HG02642 (cell line): Measurements from ENCODE around the gene AKAP12.
"Not testable (repeated sequence)": the region's sequence is repeated elsewhere in the genome, so short reads cannot be mapped to it uniquely, and the experiment has no call there.

Experiments
- ATAC-seq: cut with Tn5 transposase; IDR thresholded peaks from one replicate; pipeline ENCODE4 v1.9.1; 2021; ENCODE audit warnings: mild to moderate bottlenecking; ENCODE audit not compliant: unreplicated experiment, poor library complexity

The AKAP12 gene

DNA sequence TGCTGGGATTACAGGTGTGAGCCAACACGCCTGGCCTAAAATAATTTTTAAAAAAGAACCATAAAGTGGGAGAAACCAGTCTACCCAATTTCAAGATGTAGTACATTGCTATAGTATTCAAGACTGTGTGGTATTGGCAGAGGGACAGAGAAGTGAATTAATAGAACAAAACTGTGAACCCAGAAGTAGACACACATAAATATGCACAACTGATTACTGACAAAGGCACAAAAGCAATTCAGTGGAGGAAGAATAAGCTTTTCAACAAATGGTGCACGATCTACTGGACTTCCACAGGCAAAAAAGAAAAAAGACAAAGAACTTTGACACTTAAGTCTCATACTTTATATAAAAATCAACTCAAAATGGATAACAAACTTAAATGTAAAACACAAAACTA is 136.1 kb downstream of the AKAP12 start:
- ATAC-seq: no peak

DNA sequence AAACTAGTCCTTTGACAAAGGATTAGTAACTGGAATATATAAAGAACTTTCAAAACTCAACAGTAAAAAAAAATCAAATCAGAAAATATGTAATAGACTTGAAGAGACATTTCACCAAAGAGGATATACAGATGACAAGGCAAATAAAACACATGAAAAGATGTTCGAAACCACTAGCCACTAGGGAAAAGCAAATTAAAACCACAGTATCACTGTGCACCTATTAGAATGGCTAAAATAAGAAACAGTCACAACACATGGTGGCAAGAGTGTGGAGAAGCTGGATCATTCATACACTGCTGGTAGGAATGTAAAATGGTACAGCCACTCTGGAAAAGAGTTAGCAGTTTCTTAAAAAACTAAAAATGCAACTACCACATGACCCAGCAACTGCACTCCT is 136.7 kb downstream of the AKAP12 start:
- ATAC-seq: peak; percentile 36

DNA sequence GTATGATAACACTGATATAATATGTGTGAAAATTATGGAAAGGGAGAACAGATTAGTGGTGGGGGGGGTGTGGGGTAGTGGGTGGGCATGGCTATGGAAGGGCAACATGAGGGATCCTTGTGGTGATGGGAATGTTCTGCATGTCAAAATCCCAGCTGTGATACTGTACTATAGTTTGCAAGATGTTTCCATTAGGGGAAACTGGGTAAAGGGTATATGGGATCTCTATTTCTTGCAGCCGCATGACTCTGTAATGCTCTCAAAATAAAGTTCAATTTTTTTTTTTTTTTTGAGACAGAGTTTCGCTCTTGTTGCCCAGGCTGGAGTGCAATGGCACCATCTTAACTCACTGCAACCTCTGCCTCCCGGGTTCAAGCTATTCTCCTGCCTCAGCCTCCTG is 137.3 kb downstream of the AKAP12 start:
- ATAC-seq: no peak

DNA sequence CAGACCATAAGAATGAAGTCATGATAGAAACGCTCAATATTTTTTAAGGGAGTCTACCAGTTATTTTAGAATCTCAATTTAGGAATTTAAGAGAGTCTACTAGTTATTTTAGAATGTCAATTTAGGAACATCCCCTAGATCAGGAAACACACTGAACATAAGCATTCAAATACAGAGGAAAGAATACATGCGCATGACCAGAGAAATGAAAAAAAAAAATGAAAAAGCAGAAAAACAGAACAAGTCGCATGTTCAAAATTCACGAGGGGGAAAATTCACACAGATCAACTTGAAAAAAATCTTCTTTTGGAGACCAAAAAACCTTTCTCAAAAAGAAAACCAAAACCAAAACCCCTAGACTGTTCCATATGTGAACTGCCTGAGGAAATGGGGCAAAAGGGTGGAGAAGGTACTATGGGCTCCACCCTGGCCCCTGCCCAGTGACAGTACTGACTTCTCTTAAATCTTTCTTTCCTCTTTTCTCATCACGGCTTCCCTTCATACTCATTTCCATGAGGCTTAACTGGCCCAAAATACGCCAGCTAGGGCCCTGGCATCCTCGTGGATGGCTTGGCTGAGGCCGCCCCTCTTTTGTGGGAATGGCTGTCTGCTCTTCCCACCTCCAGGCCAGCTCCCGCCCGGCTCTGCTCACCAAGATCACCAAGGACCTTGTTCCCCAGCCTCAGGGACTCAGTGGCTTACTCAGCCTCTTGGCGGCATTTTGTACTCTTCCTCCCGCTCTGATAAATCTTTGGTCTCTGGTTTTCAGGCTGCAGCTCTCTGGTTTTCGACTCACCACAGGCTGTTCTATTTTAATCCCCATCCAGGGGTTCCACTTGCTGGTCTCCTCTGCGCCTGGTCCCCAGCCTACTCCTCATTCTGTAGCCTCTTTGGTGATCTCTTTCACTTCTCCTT is 140.4 kb downstream of the AKAP12 start:
- peak; percentile 58 for ATAC-seq

DNA sequence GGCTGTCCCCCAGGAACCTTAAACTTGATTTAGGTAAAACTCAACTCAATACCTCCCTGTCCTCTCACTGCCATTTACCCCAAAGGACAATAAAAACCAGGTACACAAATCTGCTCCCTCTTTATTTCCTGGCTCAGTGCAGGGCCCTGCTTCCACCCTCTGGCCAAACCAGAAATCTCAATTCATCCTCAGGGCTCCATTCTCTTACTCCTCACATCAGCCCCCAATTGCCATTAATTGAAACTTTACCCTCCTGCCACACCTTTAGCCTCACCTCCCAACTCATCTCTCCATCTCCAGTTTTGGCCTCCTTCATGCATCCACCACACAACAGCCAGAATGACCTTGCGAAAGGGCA is 141.1 kb downstream of the AKAP12 start:
- ATAC-seq: peak; percentile 17

DNA sequence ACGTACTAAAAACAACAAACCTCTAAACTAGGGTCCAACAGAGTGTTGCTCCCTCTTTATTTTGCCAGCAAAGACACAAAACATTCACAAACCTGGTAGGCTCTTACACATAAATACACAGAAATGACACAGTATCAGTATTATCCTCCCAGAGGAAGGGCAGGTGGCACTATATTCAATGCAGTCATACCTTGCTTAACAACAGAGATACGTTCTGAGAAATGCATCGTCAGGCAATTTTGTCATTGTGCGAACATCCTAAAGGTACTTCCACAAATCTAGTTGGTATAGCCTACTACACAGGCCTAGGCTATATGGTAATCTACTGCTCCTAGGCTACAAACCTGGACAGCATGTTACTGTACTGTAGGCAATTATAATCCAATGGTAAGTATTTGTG is 142.0 kb downstream of the AKAP12 start:
- no peak for ATAC-seq

DNA sequence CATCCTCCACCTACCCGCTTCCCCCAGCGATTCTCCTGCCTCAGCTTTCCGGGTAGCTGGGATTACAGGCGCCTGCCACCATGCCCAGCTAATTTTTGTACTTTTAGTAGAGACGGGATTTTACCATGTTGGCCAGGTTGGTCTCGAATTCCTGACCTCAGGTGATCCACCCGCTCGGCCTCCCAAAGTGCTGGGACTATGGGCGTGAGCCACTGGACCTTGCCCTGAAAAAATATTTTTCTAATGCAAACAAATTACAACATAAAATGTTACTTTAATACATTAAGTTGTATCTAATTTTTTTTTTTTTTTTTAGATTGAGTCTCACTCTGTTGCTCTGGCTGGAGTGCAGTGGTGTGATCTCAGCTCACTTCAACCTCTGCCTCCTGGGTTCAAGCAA is 142.9 kb downstream of the AKAP12 start:
- not testable (repeated sequence) for ATAC-seq

DNA sequence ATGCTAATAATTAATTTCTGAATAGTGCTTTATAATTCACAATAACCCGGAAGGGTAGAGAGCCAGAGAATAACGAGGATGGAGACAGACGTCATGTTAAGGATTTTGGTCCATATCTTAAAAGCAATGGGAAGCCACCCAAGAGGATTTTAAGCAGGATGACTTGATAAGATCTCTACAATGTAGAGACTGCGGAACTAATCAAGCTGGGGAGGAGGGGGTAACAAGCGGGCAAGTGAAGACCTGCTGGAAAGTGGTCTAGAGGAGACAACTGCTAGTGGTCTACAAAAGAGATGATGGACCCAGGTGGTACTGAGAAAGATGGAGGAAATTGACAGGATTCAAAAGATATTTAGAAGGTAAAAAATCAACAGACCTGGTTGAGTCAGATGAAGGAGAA is 144.4 kb downstream of the AKAP12 start:
- ATAC-seq: no peak

DNA sequence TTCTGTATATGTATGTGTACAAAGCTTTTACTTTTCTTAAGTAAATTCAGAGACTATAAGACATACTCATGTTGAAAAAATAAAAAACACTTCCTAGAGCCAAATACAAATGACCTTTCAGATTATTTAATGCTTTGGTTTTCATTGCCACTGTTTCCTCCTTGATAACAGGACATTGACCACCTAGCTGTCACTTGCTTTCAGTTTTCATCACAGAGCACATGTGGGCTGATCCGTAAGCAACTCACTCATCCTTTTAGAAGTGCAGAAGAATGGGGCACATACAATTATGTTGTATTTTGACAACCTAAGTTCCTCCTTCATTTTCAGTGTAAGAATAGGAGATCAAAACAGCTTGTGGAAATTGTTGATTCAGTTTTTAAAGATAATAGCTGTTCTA is 145.4 kb downstream of the AKAP12 start:
- ATAC-seq: no peak

DNA sequence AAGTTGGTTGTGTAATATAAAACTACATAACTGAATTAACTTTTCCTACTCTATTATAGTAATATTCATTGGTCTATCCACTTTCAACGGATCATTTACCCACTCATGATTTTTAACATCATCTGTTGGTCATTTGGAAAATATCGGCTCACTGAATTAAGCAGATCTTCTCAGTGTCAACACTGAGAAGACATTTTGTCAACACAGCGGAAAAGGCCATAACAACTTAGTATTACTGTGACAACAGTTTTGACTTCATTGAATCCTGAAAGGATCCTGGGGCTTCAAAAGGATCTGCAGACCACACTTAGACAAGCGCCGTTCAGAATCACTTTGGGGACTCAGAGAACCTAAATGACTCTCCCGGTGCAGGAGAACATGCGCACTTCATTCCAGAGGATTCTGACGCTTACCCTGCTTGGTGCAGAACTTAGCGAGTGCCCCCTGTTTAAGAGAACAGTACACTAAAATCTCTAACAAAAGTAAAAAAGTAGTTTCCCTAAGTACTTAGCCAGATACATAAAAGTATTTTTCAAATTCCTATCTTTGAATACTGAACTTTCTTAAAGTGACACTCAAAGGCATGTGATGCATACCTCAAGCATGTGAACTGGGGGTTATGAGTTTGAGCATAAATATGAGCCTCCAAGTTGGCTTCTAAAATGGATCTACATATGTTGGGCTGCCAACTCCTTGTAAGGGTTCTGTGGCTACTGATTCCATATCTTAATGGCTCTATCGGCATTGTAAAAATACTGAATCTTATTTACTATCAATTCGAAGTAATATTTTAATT is 147.6 kb downstream of the AKAP12 start:
- no peak for ATAC-seq

DNA sequence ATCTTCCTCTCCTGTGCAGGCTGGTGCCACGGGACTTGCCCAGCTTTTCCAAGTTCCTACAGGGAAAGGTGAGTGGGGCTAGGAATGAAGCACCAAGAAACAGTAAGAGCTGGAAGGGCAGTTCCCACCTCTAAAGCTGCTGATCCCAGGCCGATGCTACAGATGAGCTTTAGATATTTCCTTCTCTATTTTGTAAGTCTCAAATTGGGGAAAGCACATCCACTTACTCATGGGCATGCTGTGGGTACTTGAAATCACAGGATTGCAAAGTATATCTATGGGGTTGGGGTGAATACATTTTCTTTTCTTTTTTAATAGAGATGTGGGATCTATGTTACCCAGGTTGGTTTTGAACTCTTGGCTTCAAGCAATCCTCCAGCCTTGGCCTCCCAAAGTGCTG is 148.5 kb downstream of the AKAP12 start:
- ATAC-seq: no peak

DNA sequence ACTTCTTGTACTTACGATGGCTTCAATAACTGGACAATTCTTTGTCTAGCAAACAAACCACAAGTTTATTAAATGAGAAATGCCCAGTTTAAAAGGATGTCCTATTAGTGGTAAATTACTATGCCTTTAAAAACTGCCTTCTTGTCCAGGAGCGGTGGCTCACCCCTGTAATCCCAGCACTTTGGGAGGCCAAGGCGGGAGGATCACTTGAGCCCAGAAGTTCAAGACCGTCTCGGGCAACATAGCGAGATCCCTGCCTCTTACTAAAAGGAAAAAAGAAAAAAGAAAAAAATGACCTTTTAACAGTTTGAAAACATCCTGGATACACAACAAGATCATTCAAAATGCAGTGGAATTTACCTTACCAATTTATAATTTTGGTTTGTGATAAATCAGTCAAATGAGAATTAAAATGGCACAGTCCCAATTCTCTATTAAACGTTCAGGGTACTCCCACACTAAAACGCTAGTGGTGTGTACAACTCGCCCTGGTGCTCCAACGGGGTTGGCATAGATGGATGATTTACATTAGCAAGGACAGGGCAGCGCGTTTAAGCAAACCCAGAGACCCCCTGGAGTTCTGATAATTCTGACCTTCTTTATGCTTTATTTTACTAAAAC is 149.3 kb downstream of the AKAP12 start:
- ATAC-seq: no peak

DNA sequence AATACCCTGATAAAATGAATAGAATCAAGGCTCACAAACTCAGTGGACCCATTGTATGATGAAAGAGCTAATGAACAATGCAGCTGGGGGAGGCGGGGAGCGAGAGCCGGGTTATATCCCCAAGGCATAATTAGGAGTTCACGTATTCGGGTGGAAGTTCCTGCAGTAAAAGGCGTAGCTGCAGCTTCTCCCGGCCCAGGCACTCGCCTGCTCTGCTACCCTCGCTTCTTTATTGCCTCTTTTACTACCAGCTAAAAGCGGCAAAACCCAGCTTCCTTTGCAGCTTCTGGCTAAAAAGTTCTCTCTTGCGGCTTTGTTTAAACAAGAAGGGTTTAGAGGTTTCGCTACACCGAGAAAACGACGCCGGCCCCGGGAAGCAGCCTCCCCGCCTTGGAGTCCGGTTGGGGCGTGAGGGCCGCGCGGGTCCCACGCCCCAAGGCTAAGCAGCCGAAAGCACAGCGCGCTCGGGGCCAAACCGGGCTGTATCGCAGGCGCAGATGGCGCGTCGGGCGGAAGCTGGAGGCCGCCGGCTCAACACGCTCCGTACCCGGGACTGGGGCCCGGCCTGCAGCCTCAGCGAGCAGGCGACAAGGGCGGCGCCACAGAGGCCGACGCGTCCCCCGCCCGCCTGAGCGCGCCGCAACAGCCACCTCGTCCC is 150.0 kb downstream of the AKAP12 start:
- peak; percentile 67 for ATAC-seq

DNA sequence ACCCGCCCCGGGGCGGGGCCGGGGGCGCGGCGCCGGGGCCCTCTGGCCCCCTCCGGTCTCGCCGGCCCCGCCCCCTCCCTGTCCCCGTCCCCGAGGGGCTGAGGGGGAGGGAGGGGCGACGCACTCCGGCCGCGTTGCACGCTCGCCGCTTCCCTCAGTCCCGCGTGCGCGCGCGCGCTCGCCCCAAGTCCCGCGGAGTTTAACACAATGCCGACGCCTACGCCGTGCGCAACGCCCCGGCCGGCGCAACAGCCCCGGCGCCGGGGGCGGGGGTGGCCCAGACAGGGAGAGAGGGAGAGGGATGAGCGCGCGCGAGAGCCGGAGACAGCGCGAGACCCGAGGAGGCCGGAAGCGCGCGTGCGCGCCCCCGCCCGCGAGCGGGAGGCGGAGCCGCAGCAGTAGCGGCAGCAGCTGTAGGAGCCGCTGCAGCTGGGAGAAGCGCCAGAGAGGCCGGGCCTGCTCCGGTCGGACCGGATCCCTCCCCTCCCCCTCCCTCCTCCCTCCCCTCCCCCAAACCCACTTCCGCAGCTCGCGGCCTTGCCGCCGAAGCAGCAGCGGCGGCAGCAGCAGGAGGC is 150.6 kb downstream of the AKAP12 start:
- ATAC-seq: peak; percentile 85

DNA sequence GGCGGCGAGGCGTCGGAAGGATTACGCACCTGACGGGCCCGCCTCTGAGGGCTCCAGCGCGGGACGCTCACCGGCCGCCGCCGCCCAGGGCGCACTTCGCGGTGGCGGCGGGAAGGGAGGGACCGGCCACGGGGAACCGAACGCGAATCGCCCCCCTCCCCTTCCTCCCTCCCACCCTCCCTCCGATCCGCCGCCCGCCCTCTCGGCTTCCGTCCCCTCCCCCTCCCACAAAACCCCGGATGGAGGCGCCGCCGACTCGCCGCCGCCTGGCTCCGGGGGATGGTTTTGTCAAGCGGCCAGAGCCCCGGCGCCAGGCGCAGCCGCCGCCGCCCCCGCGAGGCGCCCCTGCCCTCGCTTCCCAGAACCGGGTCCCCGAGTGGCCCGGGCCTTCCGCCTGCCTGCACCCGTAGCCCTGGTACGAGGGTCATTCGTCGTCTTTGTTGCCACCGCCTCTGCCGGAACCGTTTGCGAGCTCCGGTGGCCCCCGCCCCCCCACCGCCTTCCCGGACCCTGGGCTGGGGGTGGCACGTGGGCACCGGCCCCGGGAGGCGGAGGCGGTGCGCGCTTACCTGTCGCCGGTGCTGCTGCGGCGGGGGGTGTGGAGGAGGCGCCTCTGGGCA is 151.2 kb downstream of the AKAP12 start:
- peak; percentile 17 for ATAC-seq

DNA sequence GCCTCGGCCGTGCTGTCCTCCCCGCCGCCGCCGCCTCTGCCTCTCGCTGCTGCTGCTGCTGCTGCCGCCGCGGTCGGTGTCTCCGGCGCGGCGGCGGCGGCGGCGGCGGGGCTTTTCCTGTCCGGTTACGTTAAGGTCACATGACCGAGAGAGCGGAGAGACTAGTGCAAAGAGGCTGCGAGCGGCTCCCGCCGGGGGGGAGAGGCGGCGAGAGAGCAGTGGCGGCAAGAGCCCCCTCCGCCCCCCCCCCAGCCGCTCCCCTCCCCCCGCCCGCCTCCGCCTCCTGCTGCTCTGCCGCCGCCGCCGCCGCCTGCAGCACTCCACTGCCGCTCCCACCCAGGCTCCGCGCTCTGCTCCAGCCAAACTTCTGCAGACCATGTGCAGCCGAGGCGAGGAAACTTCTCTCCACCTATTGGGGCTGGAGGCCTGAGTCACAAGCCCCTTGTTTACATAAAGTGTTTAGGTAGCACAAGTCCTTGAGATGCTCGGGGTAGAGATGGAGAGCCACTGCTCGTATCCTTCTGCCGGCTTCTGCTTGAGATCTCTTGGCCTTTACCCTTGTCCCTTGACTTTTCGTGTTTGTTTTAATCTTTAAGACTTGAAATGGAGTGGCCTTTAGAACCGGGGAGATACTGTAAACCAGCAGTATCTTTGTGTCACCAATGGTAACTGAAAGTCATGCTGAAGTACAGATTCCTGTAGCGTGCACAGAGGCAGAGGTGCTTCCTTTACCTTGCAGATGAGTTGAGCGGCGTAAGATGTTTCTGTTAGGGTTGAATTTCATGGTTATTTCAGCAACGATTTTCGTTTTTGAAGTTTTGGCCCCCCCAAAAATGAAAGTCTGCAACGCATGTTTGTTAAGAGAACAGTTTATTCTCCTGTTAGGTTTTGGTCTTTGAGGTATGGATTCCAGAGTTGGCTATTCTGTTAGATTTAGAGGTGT is 152.0 kb downstream of the AKAP12 start, which contains the start of gene ZBTB2:
Gene ZBTB2 (minus strand): TSS at position 89 of the 943 bp plus-strand sequence. CDS start 17,922 bp downstream, outside the sequence.
- peak; percentile 11 for ATAC-seq

DNA sequence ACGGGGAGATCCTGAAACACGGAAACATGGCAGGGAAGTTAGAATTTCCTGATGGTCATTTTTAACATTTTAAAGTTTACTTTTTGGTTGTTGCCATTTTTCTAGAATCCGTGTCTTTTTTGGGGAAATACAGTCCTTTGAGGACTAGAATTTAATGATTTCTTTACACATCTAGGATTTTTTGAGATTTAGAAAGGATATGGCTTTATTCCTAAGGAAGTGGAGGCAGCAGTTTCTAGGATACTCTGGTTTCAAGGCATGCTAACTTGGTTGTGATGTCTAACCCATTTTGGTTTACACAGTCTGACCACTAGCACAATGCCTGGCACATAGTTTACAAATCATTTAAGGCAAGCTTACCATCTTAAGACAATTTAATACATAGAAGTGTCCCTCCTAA is 152.7 kb downstream of the AKAP12 start:
- no peak for ATAC-seq

DNA sequence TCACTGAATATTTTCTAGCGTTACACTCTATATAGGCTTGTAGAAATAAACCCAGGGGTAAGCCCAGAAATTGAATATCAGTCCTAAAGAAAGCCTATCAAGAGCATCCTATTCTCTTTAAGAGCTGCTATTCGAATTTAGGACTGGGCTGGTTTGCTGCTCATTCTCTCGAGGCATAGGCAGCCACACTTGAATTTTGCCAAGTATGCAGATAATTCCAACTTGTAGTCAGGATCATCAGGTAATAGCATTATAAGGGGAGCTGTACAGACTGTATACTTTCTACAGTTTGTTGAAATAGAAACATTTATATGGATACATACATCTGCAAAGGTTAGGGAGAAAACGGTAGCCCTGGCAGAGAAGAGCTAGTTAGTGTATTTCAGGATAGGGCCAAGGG is 153.6 kb downstream of the AKAP12 start:
- no peak for ATAC-seq

DNA sequence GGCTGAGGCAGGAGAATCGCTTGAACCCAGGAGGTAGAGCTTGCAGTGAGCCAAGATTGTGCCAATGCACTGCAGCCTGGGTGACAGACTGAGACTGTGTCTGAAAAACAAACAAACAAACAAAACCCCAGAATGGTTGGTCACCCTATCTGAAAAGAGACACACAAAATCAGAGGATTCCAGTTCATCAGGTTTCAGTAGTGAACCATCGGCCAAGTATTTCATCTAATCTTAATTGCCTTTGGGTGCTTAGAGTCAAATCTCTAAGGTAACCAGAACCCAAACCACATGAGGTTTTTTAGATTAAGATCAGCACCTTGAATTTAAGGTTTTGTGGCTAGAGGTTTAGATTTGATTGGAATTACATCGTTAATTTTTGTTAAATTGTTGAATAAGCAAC is 159.9 kb downstream of the AKAP12 start:
- no peak for ATAC-seq
